NT2/D1 (cell line): ENCODE data around the gene OR56A1.

ENCODE experiments used
- SUZ12 ChIP-seq: IDR thresholded peaks from 2 replicates; pipeline ENCODE4 v1.6.1; 2011; ENCODE audit not compliant: insufficient read length, insufficient read depth; ENCODE audit errors: extremely low read depth
- YY1 ChIP-seq: IDR thresholded peaks from 2 replicates; pipeline ENCODE4 v1.6.1; 2011; ENCODE audit not compliant: insufficient read length, insufficient read depth
- ZNF274 ChIP-seq: IDR thresholded peaks from 2 replicates; pipeline ENCODE4 v1.6.1; 2011; ENCODE audit warnings: mild to moderate bottlenecking, low read depth, low read length

- TF ChIP-seq ZNF274 = no peak
- no peak for TF ChIP-seq SUZ12
- no peak for TF ChIP-seq YY1
Observed at GRCh38 chr11:6077723-6078122, 47.2 kb upstream of the OR56A1 start.
